Esophagus squamous epithelium (tissue), 5 donors: ENCODE results near the gene LONP1. TPM values are rescaled to one million over a fixed set of nuclear protein-coding genes. Genes with fewer than 3 reads are reported as not detected.

ENCODE experiments used
- DNase-seq: peaks from one replicate; lab custom pipeline; 2025; lab: John Stamatoyannopoulos, UW
- H3K27ac ChIP-seq, 4 donors: fragments of 200-600 bp; sonication (generic); one replicate each; pipeline ENCODE4 v1.5.1; 2016 to 2019; ENCODE audit warnings: mild to moderate bottlenecking in 1 of 4
- H3K27me3 ChIP-seq, 4 donors: fragments of 200-600 bp; sonication (generic); 1 replicate in 3 of 4; 2 replicates in 1 of 4; pipeline versions ENCODE4 v1.5.1 to v1.6.0; 2017 to 2021; ENCODE audit warnings: antibody characterized with exemption in 1 of 4
- H3K36me3 ChIP-seq, 3 donors: fragments of 200-600 bp; sonication (generic); one replicate each; pipeline ENCODE4 v1.5.1; 2016 to 2019
- H3K4me1 ChIP-seq, 3 donors: fragments of 200-600 bp; sonication (generic); one replicate each; pipeline ENCODE4 v1.5.1; 2017 to 2019
- H3K4me3 ChIP-seq, 4 donors: fragments of 200-600 bp; sonication (generic); 1 replicate in 3 of 4; 2 replicates in 1 of 4; pipeline ENCODE4 v1.5.1; 2016 to 2019; ENCODE audit warnings: mild to moderate bottlenecking in 2 of 4, moderate library complexity in 1 of 4
- H3K9me3 ChIP-seq, 3 donors: fragments of 200-600 bp; sonication (generic); one replicate each; pipeline ENCODE4 v1.5.1; 2016 to 2019
- CTCF ChIP-seq, 6 experiments: fragments of 450-650 bp in 4 of 6; fragments of 200-600 bp in 2 of 6; sonication (generic) in 2 of 6; IDR thresholded peaks; one replicate each; pipeline ENCODE4 v1.5.1; 2016 to 2019; ENCODE audit warnings: antibody characterized with exemption in 6 of 6, mild to moderate bottlenecking in 4 of 6, moderate library complexity in 4 of 6
- POLR2A ChIP-seq, 4 donors: fragments of 450-650 bp; IDR thresholded peaks; one replicate each; pipeline ENCODE4 v1.6.1; 2017; ENCODE audit warnings: antibody characterized with exemption in 4 of 4, mild to moderate bottlenecking in 4 of 4, moderate library complexity in 3 of 4
- WGBS, 2 donors: methylation state at CpG; one replicate each; pipeline ENCODE4 v1.1.5; 2018; 5-methylcytosine and 5-hydroxymethylcytosine counted together
- intact Hi-C: fragments of 100-400 bp; cut with DNase I; formaldehyde crosslinking; loops from one replicate; pipeline ENCODE4 v1.15.0; 2022
- total RNA-seq, 4 donors: library from RNA; depleted of rRNA; stranded (reverse); fragments of >200 nt; gene quantifications; one replicate each; pipeline ENCODE4 v1.1.0, GENCODE V29; 2016
- donor health status: DM: yes; HTN: yes; CAD: no.

The LONP1 gene
- total RNA-seq, 4 donors from 2014 or later = 38.0 to 68.5 (median 51.2) TPM

- Histone ChIP-seq H3K4me3 (no peak overlapping the region), H3K27me3 (no peaks in the 10 kb centered on the region), H3K36me3 (peaks cover 57 to 93% (median 73%) of the 10 kb centered on the region in 3 donors), H3K9me3 (no peaks in the 10 kb centered on the region), H3K4me1 (no peaks in the 10 kb centered on the region), H3K27ac (no peak overlapping the region)
- TF ChIP-seq POLR2A (IDR thresholded peaks at IDR 0.05) = no peak
- TF ChIP-seq CTCF (IDR thresholded peaks at IDR 0.05) = no peak
- intact Hi-C loops = no loop called here
- no peak for DNase-seq
- WGBS, 2 donors = 92% methylated on average over 4 of the region's 5 CpGs; no CpG with 5 or more reads in 1 of the 2 donors
Measured at GRCh38 chr19:5651361-5651760, 68.6 kb downstream of the LONP1 start.

- intact Hi-C loops = no loop called here
- DNase-seq = no peak
- Histone ChIP-seq H3K36me3 (peaks cover 49 to 93% (median 67%) of the 10 kb centered on the region in 3 donors), H3K27ac (no peak overlapping the region), H3K9me3 (no peaks in the 10 kb centered on the region), H3K27me3 (no peaks in the 10 kb centered on the region), H3K4me3 (no peak overlapping the region), H3K4me1 (peaks cover 0 to 2% (median 0%) of the 10 kb centered on the region in 3 donors)
- 84 to 95% methylated on average over 11 of the region's 11 CpGs for WGBS, 2 donors
- TF ChIP-seq POLR2A (IDR thresholded peaks at IDR 0.05) = no peak
- TF ChIP-seq CTCF (IDR thresholded peaks at IDR 0.05) = no peak
Measured at GRCh38 chr19:5648464-5648863, 71.5 kb downstream of the LONP1 start.

GRCh38 chr19:5646703-5647102 lies 73.2 kb downstream of the LONP1 start:
- Histone ChIP-seq H3K9me3 (no peaks in the 10 kb centered on the region), H3K36me3 (peaks cover 35 to 93% (median 63%) of the 10 kb centered on the region in 3 donors), H3K27ac (no peak overlapping the region), H3K4me1 (peaks cover 0 to 19% (median 0%) of the 10 kb centered on the region in 3 donors), H3K4me3 (no peak overlapping the region), H3K27me3 (no peaks in the 10 kb centered on the region)
- 91 to 97% methylated on average over 4 of the region's 4 CpGs for WGBS, 2 donors
- intact Hi-C loops = no loop called here
- TF ChIP-seq CTCF (IDR thresholded peaks at IDR 0.05) (no peak), POLR2A (IDR thresholded peaks at IDR 0.05) (no peak)
- DNase-seq = no peak

- Histone ChIP-seq H3K4me1 (peaks cover 6 to 32% (median 8%) of the 10 kb centered on the region in 3 donors), H3K27ac (no peak overlapping the region), H3K4me3 (no peak overlapping the region), H3K36me3 (peaks cover 27 to 84% (median 52%) of the 10 kb centered on the region in 3 donors), H3K27me3 (no peaks in the 10 kb centered on the region), H3K9me3 (no peaks in the 10 kb centered on the region)
- DNase-seq = no peak
- intact Hi-C loops = no loop called here
- 85 to 90% methylated on average over 5 of the region's 5 CpGs for WGBS, 2 donors
- TF ChIP-seq POLR2A (IDR thresholded peaks at IDR 0.05) = no peak
Measured at GRCh38 chr19:5645409-5645808, 74.5 kb downstream of the LONP1 start.

- no peak overlapping the region for H3K27ac ChIP-seq
- no peaks in the 10 kb centered on the region for H3K9me3 ChIP-seq
- 78 to 84% methylated on average over 2 of the region's 2 CpGs for WGBS, 2 donors
- intact Hi-C loops = no loop called here
- peaks cover 21 to 74% (median 43%) of the 10 kb centered on the region in 3 donors for H3K36me3 ChIP-seq
- H3K4me3 ChIP-seq = no peak overlapping the region
- TF ChIP-seq POLR2A (IDR thresholded peaks at IDR 0.05) (no peak), CTCF (IDR thresholded peaks at IDR 0.05) (no peak)
- no peak for DNase-seq
- H3K4me1 ChIP-seq = peaks cover 6 to 44% (median 8%) of the 10 kb centered on the region in 3 donors
- H3K27me3 ChIP-seq = no peaks in the 10 kb centered on the region
Measured at GRCh38 chr19:5644037-5644436, 75.9 kb downstream of the LONP1 start.

- peaks cover 21 to 67% (median 38%) of the 10 kb centered on the region in 3 donors for H3K36me3 ChIP-seq
- no peak overlapping the region for H3K27ac ChIP-seq
- no peak for TF ChIP-seq CTCF (IDR thresholded peaks at IDR 0.05)
- TF ChIP-seq POLR2A (IDR thresholded peaks at IDR 0.05) = no peak
- H3K4me3 ChIP-seq = no peak overlapping the region
- intact Hi-C loops = no loop called here
- no peaks in the 10 kb centered on the region for H3K9me3 ChIP-seq
- no peaks in the 10 kb centered on the region for H3K27me3 ChIP-seq
- peaks cover 9 to 53% (median 14%) of the 10 kb centered on the region in 3 donors for H3K4me1 ChIP-seq
- WGBS, 2 donors = 66 to 85% methylated on average over 4 of the region's 4 CpGs
- no peak for DNase-seq
Measured at GRCh38 chr19:5643060-5643459, 76.9 kb downstream of the LONP1 start.
